ENCODE measurements around the gene RND3. TPM values are rescaled to one million over a fixed set of nuclear protein-coding genes. Genes with fewer than 3 reads are reported as not detected.

The RND3 gene
- total and polyA plus RNA-seq, 5 donors from 2014 or later: not detected

- Mint-ChIP-seq H3K4me3 (no peak overlapping the region), H3K27ac (no peak overlapping the region), H3K9me3 (peaks cover 0 to 4% (median 0%) of the 10 kb centered on the region in 7 donors), H3K27me3 (peaks cover 26% of the 10 kb centered on the region), H3K4me1 (peaks cover 0 to 6% (median 5%) of the 10 kb centered on the region in 4 donors), H3K36me3 (no peaks in the 10 kb centered on the region)
- ATAC-seq (ENCODE audit: low read depth in 2 of 2) (no peak), DNase-seq (no peak)
- H3K27ac ChIP-seq (ENCODE audit: insufficient read depth, low read length, poor library complexity, severe bottlenecking): no peak overlapping the region
- H3K27me3 ChIP-seq (ENCODE audit: control insufficient read depth, insufficient read depth, low read length): peaks cover 6% of the 10 kb centered on the region
- H3K4me1 ChIP-seq (ENCODE audit: control insufficient read depth, insufficient read depth, low read length, poor library complexity, severe bottlenecking): no peaks in the 10 kb centered on the region
- H3K9me3 ChIP-seq (ENCODE audit: control insufficient read depth in 2 of 2, low read length in 2 of 2): no peaks in the 10 kb centered on the region
- no peak overlapping the region for H3K4me3 ChIP-seq (ENCODE audit: low read depth, low read length)
- no peaks in the 10 kb centered on the region for H3K36me3 ChIP-seq (ENCODE audit: control insufficient read depth, insufficient read depth, low read length)
Observed at GRCh38 chr2:150491430-150491829, 4.0 kb upstream of the RND3 start.

- H3K27ac Mint-ChIP-seq: no peak overlapping the region
- H3K27me3 ChIP-seq (ENCODE audit: control insufficient read depth, insufficient read depth, low read length): peaks cover 7% of the 10 kb centered on the region
Observed at GRCh38 chr2:150490466-150490865, 3.0 kb upstream of the RND3 start.

GRCh38 chr2:150486539-150487484, 655 bp downstream of the RND3 start:
- no peak for ATAC-seq (ENCODE audit: low read depth in 2 of 2)
- Mint-ChIP-seq H3K36me3 (no peaks in the 10 kb centered on the region), H3K4me1 (peaks cover 0 to 6% (median 5%) of the 10 kb centered on the region in 4 donors), H3K27me3 (peaks cover 54% of the 10 kb centered on the region), H3K4me3 (peak overlapping the region in 2 of 4 donors; percentile 10 to 22), H3K27ac (no peak overlapping the region), H3K9me3 (peaks cover 0 to 4% (median 0%) of the 10 kb centered on the region in 7 donors)
- H3K36me3 ChIP-seq (ENCODE audit: control insufficient read depth, insufficient read depth, low read length): no peaks in the 10 kb centered on the region
- peaks cover 9% of the 10 kb centered on the region for H3K27me3 ChIP-seq (ENCODE audit: control insufficient read depth, insufficient read depth, low read length)
- no peaks in the 10 kb centered on the region for H3K4me1 ChIP-seq (ENCODE audit: control insufficient read depth, insufficient read depth, low read length, poor library complexity, severe bottlenecking)
- no peak for DNase-seq
- no peak overlapping the region for H3K27ac ChIP-seq (ENCODE audit: insufficient read depth, low read length, poor library complexity, severe bottlenecking)
- no peaks in the 10 kb centered on the region for H3K9me3 ChIP-seq (ENCODE audit: control insufficient read depth in 2 of 2, low read length in 2 of 2)
- H3K4me3 ChIP-seq (ENCODE audit: low read depth, low read length): no peak overlapping the region

More at GRCh38 chr2:150490466-150490865, 3.0 kb upstream of the RND3 start:
- Mint-ChIP-seq H3K4me3 (no peak overlapping the region), H3K27me3 (peaks cover 34% of the 10 kb centered on the region), H3K9me3 (peaks cover 0 to 4% (median 0%) of the 10 kb centered on the region in 7 donors), H3K4me1 (peaks cover 0 to 6% (median 5%) of the 10 kb centered on the region in 4 donors), H3K36me3 (no peaks in the 10 kb centered on the region)
- H3K9me3 ChIP-seq (ENCODE audit: control insufficient read depth in 2 of 2, low read length in 2 of 2): no peaks in the 10 kb centered on the region
- no peaks in the 10 kb centered on the region for H3K36me3 ChIP-seq (ENCODE audit: control insufficient read depth, insufficient read depth, low read length)
- no peaks in the 10 kb centered on the region for H3K4me1 ChIP-seq (ENCODE audit: control insufficient read depth, insufficient read depth, low read length, poor library complexity, severe bottlenecking)
- no peak for ATAC-seq (ENCODE audit: low read depth in 2 of 2)
- DNase-seq: no peak
- H3K4me3 ChIP-seq (ENCODE audit: low read depth, low read length): no peak overlapping the region
- H3K27ac ChIP-seq (ENCODE audit: insufficient read depth, low read length, poor library complexity, severe bottlenecking): no peak overlapping the region

- H3K27me3 Mint-ChIP-seq: peaks cover 55% of the 10 kb centered on the region
- no peak for ATAC-seq (ENCODE audit: low read depth in 2 of 2)
- Histone ChIP-seq H3K4me1 (ENCODE audit: control insufficient read depth, insufficient read depth, low read length, poor library complexity, severe bottlenecking) (no peaks in the 10 kb centered on the region), H3K27me3 (ENCODE audit: control insufficient read depth, insufficient read depth, low read length) (peaks cover 9% of the 10 kb centered on the region), H3K36me3 (ENCODE audit: control insufficient read depth, insufficient read depth, low read length) (no peaks in the 10 kb centered on the region), H3K9me3 (ENCODE audit: control insufficient read depth in 2 of 2, low read length in 2 of 2) (no peaks in the 10 kb centered on the region), H3K4me3 (ENCODE audit: low read depth, low read length) (no peak overlapping the region), H3K27ac (ENCODE audit: insufficient read depth, low read length, poor library complexity, severe bottlenecking) (no peak overlapping the region)
- peaks cover 0 to 4% (median 0%) of the 10 kb centered on the region in 7 donors for H3K9me3 Mint-ChIP-seq
- DNase-seq: no peak
- H3K27ac Mint-ChIP-seq: peak overlapping the region in 1 of 3 donors; percentile 76
- no peaks in the 10 kb centered on the region for H3K36me3 Mint-ChIP-seq
- peak overlapping the region in 2 of 4 donors; percentile 44 to 76 for H3K4me3 Mint-ChIP-seq
- peaks cover 0 to 6% (median 5%) of the 10 kb centered on the region in 4 donors for H3K4me1 Mint-ChIP-seq
Observed at GRCh38 chr2:150485871-150486538, 1.5 kb downstream of the RND3 start.

GRCh38 chr2:150485114-150485870, 2.2 kb downstream of the RND3 start:
- Mint-ChIP-seq H3K27ac (no peak overlapping the region), H3K4me1 (peaks cover 0 to 6% (median 5%) of the 10 kb centered on the region in 4 donors), H3K27me3 (peaks cover 55% of the 10 kb centered on the region), H3K36me3 (no peaks in the 10 kb centered on the region), H3K4me3 (peak overlapping the region in 1 of 4 donors; percentile 44), H3K9me3 (peaks cover 0 to 4% (median 0%) of the 10 kb centered on the region in 7 donors)
- H3K27me3 ChIP-seq (ENCODE audit: control insufficient read depth, insufficient read depth, low read length): peaks cover 9% of the 10 kb centered on the region
- DNase-seq (peak in 1 of 3 donors; percentile 4), ATAC-seq (ENCODE audit: low read depth in 2 of 2) (no peak)
- H3K4me1 ChIP-seq (ENCODE audit: control insufficient read depth, insufficient read depth, low read length, poor library complexity, severe bottlenecking): no peaks in the 10 kb centered on the region
- no peaks in the 10 kb centered on the region for H3K36me3 ChIP-seq (ENCODE audit: control insufficient read depth, insufficient read depth, low read length)
- H3K27ac ChIP-seq (ENCODE audit: insufficient read depth, low read length, poor library complexity, severe bottlenecking): no peak overlapping the region
- no peak overlapping the region for H3K4me3 ChIP-seq (ENCODE audit: low read depth, low read length)
- no peaks in the 10 kb centered on the region for H3K9me3 ChIP-seq (ENCODE audit: control insufficient read depth in 2 of 2, low read length in 2 of 2)

- Mint-ChIP-seq H3K27me3 (peaks cover 55% of the 10 kb centered on the region), H3K4me3 (no peak overlapping the region), H3K36me3 (no peaks in the 10 kb centered on the region), H3K27ac (no peak overlapping the region), H3K4me1 (peaks cover 0 to 6% (median 5%) of the 10 kb centered on the region in 4 donors), H3K9me3 (peaks cover 0 to 4% (median 0%) of the 10 kb centered on the region in 7 donors)
- no peak for DNase-seq
- no peaks in the 10 kb centered on the region for H3K4me1 ChIP-seq (ENCODE audit: control insufficient read depth, insufficient read depth, low read length, poor library complexity, severe bottlenecking)
- H3K4me3 ChIP-seq (ENCODE audit: low read depth, low read length): no peak overlapping the region
- no peaks in the 10 kb centered on the region for H3K9me3 ChIP-seq (ENCODE audit: control insufficient read depth in 2 of 2, low read length in 2 of 2)
- no peak overlapping the region for H3K27ac ChIP-seq (ENCODE audit: insufficient read depth, low read length, poor library complexity, severe bottlenecking)
- ATAC-seq (ENCODE audit: low read depth in 2 of 2): no peak
- peaks cover 9% of the 10 kb centered on the region for H3K27me3 ChIP-seq (ENCODE audit: control insufficient read depth, insufficient read depth, low read length)
- H3K36me3 ChIP-seq (ENCODE audit: control insufficient read depth, insufficient read depth, low read length): no peaks in the 10 kb centered on the region
Observed at GRCh38 chr2:150484461-150485021, 2.9 kb downstream of the RND3 start.

- no peaks in the 10 kb centered on the region for H3K36me3 Mint-ChIP-seq
- no peak overlapping the region for H3K27ac ChIP-seq (ENCODE audit: insufficient read depth, low read length, poor library complexity, severe bottlenecking)
- no peak for ATAC-seq (ENCODE audit: low read depth in 2 of 2)
- H3K4me1 Mint-ChIP-seq: peaks cover 0 to 6% (median 5%) of the 10 kb centered on the region in 4 donors
- H3K4me3 Mint-ChIP-seq: no peak overlapping the region
- no peaks in the 10 kb centered on the region for H3K9me3 ChIP-seq (ENCODE audit: control insufficient read depth in 2 of 2, low read length in 2 of 2)
- no peaks in the 10 kb centered on the region for H3K36me3 ChIP-seq (ENCODE audit: control insufficient read depth, insufficient read depth, low read length)
- H3K27me3 ChIP-seq (ENCODE audit: control insufficient read depth, insufficient read depth, low read length): peaks cover 9% of the 10 kb centered on the region
- H3K4me1 ChIP-seq (ENCODE audit: control insufficient read depth, insufficient read depth, low read length, poor library complexity, severe bottlenecking): no peaks in the 10 kb centered on the region
- no peak for DNase-seq
- H3K4me3 ChIP-seq (ENCODE audit: low read depth, low read length): no peak overlapping the region
- no peak overlapping the region for H3K27ac Mint-ChIP-seq
- H3K9me3 Mint-ChIP-seq: peaks cover 0 to 4% (median 0%) of the 10 kb centered on the region in 7 donors
- peaks cover 55% of the 10 kb centered on the region for H3K27me3 Mint-ChIP-seq
Observed at GRCh38 chr2:150484006-150484405, 3.5 kb downstream of the RND3 start.
